Mesenchymal stem cell (in vitro differentiated cells and primary cell): ENCODE results near the gene NDST3.
A peak's percentile ranks its signal among the peaks of the same experiment; 100 is the strongest.

Source experiments
- DNase-seq: peaks from one replicate; pipeline ENCODE4 v3.0.0-alpha.2; 2013
- H2AFZ ChIP-seq: one replicate; pipeline ENCODE4 v1.6.1; 2013; ENCODE audit warnings: low read depth, mild to moderate bottlenecking, control low read depth, inconsistent platforms, low read length, moderate library complexity
- H2AK5ac ChIP-seq: 2 replicates; pipeline ENCODE4 v1.6.1; 2013; ENCODE audit warnings: low read length, moderate library complexity, mild to moderate bottlenecking, inconsistent platforms; ENCODE audit not compliant: severe bottlenecking
- H2BK120ac ChIP-seq: one replicate; pipeline ENCODE4 v1.6.1; 2013; ENCODE audit warnings: low read depth, mild to moderate bottlenecking, inconsistent platforms, low read length, moderate library complexity
- H2BK12ac ChIP-seq, 2 experiments: one replicate each; pipeline ENCODE4 v1.6.1; 2013; ENCODE audit warnings: inconsistent platforms in 2 of 2, low read length in 2 of 2, mild to moderate bottlenecking in 2 of 2, moderate library complexity in 2 of 2, control low read depth in 1 of 2
- H2BK15ac ChIP-seq: one replicate; pipeline ENCODE4 v1.6.1; 2013; ENCODE audit warnings: mild to moderate bottlenecking, low read depth, inconsistent platforms; ENCODE audit not compliant: poor library complexity, severe bottlenecking
- H2BK5ac ChIP-seq: 2 replicates; pipeline ENCODE4 v1.6.1; 2013; ENCODE audit warnings: low read depth, mild to moderate bottlenecking, low read length, control low read depth, inconsistent platforms; ENCODE audit not compliant: poor library complexity, severe bottlenecking
- H3K14ac ChIP-seq, 2 experiments: one replicate each; pipeline ENCODE4 v1.6.1; 2013; ENCODE audit warnings: inconsistent platforms in 2 of 2, low read length in 2 of 2, control low read depth in 1 of 2, mild to moderate bottlenecking in 1 of 2, moderate library complexity in 1 of 2
- H3K18ac ChIP-seq, 2 experiments: one replicate each; pipeline ENCODE4 v1.6.1; 2013; ENCODE audit warnings: inconsistent platforms in 2 of 2, low read length in 2 of 2, control low read depth in 1 of 2, low read depth in 1 of 2, mild to moderate bottlenecking in 1 of 2
- H3K23ac ChIP-seq, 2 experiments: one replicate each; pipeline ENCODE4 v1.6.1; 2013; ENCODE audit warnings: inconsistent platforms in 2 of 2, low read length in 2 of 2, mild to moderate bottlenecking in 2 of 2, moderate library complexity in 2 of 2, control low read depth in 1 of 2
- H3K27ac ChIP-seq: 2 replicates; pipeline ENCODE4 v1.5.1; 2013; ENCODE audit warnings: mild to moderate bottlenecking, moderate library complexity, low read length, control low read depth, inconsistent platforms; ENCODE audit not compliant: poor library complexity, severe bottlenecking
- H3K27me3 ChIP-seq, 2 experiments: 2 replicates each; pipeline versions ENCODE4 v1.6.1 to v1.7.0; 2013; ENCODE audit warnings: low read length in 2 of 2, mild to moderate bottlenecking in 2 of 2, moderate library complexity in 2 of 2, control low read depth in 1 of 2, inconsistent platforms in 1 of 2; ENCODE audit not compliant: control insufficient read depth in 1 of 2, insufficient read depth in 1 of 2
- H3K36me3 ChIP-seq, 2 experiments: 2 replicates each; pipeline versions ENCODE4 v1.6.1 to v1.7.0; 2013; ENCODE audit warnings: low read length in 2 of 2, control low read depth in 1 of 2, inconsistent platforms in 1 of 2, low read depth in 1 of 2, mild to moderate bottlenecking in 1 of 2; ENCODE audit not compliant: insufficient read depth in 2 of 2, control insufficient read depth in 1 of 2
- H3K4ac ChIP-seq, 2 experiments: one replicate each; pipeline ENCODE4 v1.6.1; 2013; ENCODE audit warnings: inconsistent platforms in 2 of 2, low read length in 2 of 2, mild to moderate bottlenecking in 2 of 2, moderate library complexity in 2 of 2, control low read depth in 1 of 2, low read depth in 1 of 2
- H3K4me1 ChIP-seq: 2 replicates; pipeline ENCODE4 v1.6.1; 2013; ENCODE audit warnings: low read depth, low read length, control low read depth; ENCODE audit not compliant: control insufficient read depth, insufficient read depth
- H3K4me2 ChIP-seq: 2 replicates; pipeline ENCODE4 v1.6.1; 2013; ENCODE audit warnings: low read length, mild to moderate bottlenecking, inconsistent platforms; ENCODE audit not compliant: poor library complexity, severe bottlenecking
- H3K4me3 ChIP-seq, 2 experiments: 2 replicates each; pipeline versions ENCODE4 v1.5.1 to v1.7.0; 2013; ENCODE audit warnings: low read length in 2 of 2, mild to moderate bottlenecking in 2 of 2, control low read depth in 1 of 2, low read depth in 1 of 2; ENCODE audit not compliant: insufficient read depth in 1 of 2
- H3K79me1 ChIP-seq: replicated peaks from 2 replicates; pipeline ENCODE4 v1.6.1; 2013; ENCODE audit warnings: mild to moderate bottlenecking, control low read depth, low read length, inconsistent platforms; ENCODE audit not compliant: poor library complexity, severe bottlenecking
- H3K9ac ChIP-seq: 2 replicates; pipeline ENCODE4 v1.7.0; 2013; ENCODE audit warnings: mild to moderate bottlenecking, low read length, moderate library complexity
- H3K9me3 ChIP-seq: 2 replicates; pipeline ENCODE4 v1.7.0; 2013; ENCODE audit warnings: mild to moderate bottlenecking, low read length; ENCODE audit not compliant: control insufficient read depth
- H4K8ac ChIP-seq: one replicate; pipeline ENCODE4 v1.6.1; 2013; ENCODE audit warnings: inconsistent platforms, mild to moderate bottlenecking, low read length, moderate library complexity
- H4K91ac ChIP-seq: one replicate; pipeline ENCODE4 v1.6.1; 2013; ENCODE audit warnings: mild to moderate bottlenecking, low read length, inconsistent platforms
- WGBS: methylation state at CpG from one replicate; pipeline ENCODE4 v1.1.7; 2013; ENCODE audit warnings: mixed read lengths; 5-methylcytosine and 5-hydroxymethylcytosine counted together

NDST3 gene

GRCh38 chr4:118033148-118034052 is 886 bp upstream of the NDST3 start:
- peak overlapping the region; percentile 96 to 99 for H3K18ac ChIP-seq
- peak; percentile 61 for DNase-seq
- no peak overlapping the region for H2AK5ac ChIP-seq
- H3K4me3 ChIP-seq = peak overlapping the region; percentile 70 to 87
- peak overlapping the region; percentile 95 to 96 for H3K4ac ChIP-seq
- H3K27me3 ChIP-seq = peaks cover 0 to 46% of the 10 kb centered on the region in 2 experiments
- H2BK15ac ChIP-seq = peak overlapping the region; percentile 97
- no peaks in the 10 kb centered on the region for H3K79me1 ChIP-seq
- peak overlapping the region; percentile 89 for H3K4me2 ChIP-seq
- H2AFZ ChIP-seq = peak overlapping the region; percentile 98
- peak overlapping the region; percentile 77 to 92 for H2BK12ac ChIP-seq
- 0% methylated on average over 43 of the region's 100 CpGs for WGBS
- H3K4me1 ChIP-seq = peaks cover 3% of the 10 kb centered on the region
- H3K27ac ChIP-seq = peak overlapping the region; percentile 28
- H4K8ac ChIP-seq = peak overlapping the region; percentile 95
- H2BK5ac ChIP-seq = peak overlapping the region; percentile 73
- peak overlapping the region in 1 of 2 experiments; percentile 90 for H3K14ac ChIP-seq
- peak overlapping the region; percentile 100 for H2BK120ac ChIP-seq
- H3K23ac ChIP-seq = peak overlapping the region in 1 of 2 experiments; percentile 89
- H3K36me3 ChIP-seq = no peaks in the 10 kb centered on the region
- H3K9ac ChIP-seq = no peak overlapping the region
- peak overlapping the region; percentile 96 for H4K91ac ChIP-seq
- H3K9me3 ChIP-seq = no peaks in the 10 kb centered on the region

DNA sequence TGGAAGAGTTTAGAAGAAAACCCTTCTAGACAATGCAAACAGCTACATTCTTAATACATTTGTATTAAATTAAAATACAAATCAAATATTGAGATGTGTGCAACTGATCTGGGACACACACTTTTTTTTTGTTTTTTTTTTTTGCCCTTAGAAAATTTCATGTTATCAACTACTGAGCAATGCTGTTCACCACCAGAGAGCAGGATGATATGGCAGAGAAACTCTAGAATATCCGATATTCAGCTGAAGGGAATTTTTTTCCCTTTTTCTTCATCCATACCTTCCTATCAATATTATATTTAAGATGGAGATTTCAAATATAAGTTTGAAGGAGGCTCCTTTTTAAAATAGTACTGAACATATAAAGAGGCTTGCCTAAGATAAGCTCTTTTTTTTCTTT is 1.0 kb downstream of the NDST3 start:
- Histone ChIP-seq H3K23ac (no peak overlapping the region), H4K91ac (no peak overlapping the region), H2BK12ac (no peak overlapping the region), H2BK15ac (no peak overlapping the region), H3K4me1 (peaks cover 3% of the 10 kb centered on the region), H2BK5ac (no peak overlapping the region), H2BK120ac (no peak overlapping the region), H3K27ac (no peak overlapping the region), H3K9me3 (no peaks in the 10 kb centered on the region), H3K27me3 (peaks cover 0 to 46% of the 10 kb centered on the region in 2 experiments), H3K9ac (no peak overlapping the region), H2AFZ (no peak overlapping the region), H2AK5ac (no peak overlapping the region), H3K79me1 (no peaks in the 10 kb centered on the region), H3K14ac (no peak overlapping the region), H3K18ac (no peak overlapping the region), H3K4me2 (no peak overlapping the region), H4K8ac (no peak overlapping the region), H3K4me3 (no peak overlapping the region), H3K4ac (no peak overlapping the region), H3K36me3 (no peaks in the 10 kb centered on the region)
- DNase-seq = no peak
- WGBS = no CpG with 5 or more reads among the region's 1 CpG

DNA sequence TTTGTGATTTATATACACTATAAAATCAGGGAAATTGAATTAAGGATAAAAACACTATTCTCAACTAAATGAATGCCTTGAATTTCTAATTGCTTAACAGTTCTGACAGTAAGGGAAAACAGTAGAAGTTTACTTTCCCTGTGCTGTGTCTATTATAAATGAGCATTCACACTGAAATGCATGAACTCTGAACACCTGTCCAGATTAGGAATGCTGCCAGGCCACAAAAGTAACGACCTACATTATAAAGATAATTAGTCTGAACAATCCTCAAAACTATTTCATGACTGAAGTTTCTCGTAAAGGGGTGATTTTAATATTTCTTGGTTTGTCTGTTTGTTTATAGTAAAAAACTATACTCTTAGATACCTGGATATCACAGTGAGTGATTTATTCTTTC is 2.0 kb downstream of the NDST3 start:
- no peak for DNase-seq

GRCh38 chr4:118037955-118038354 is 3.7 kb downstream of the NDST3 start:
- Histone ChIP-seq H3K9ac (no peak overlapping the region), H3K36me3 (no peaks in the 10 kb centered on the region), H2BK5ac (no peak overlapping the region), H2BK15ac (no peak overlapping the region), H3K9me3 (no peaks in the 10 kb centered on the region), H3K79me1 (no peaks in the 10 kb centered on the region), H3K23ac (no peak overlapping the region), H3K4me3 (no peak overlapping the region), H3K27me3 (peaks cover 0 to 28% of the 10 kb centered on the region in 2 experiments), H3K4me1 (peaks cover 2% of the 10 kb centered on the region), H4K8ac (no peak overlapping the region), H2BK12ac (no peak overlapping the region), H2AK5ac (no peak overlapping the region), H3K4me2 (no peak overlapping the region), H2BK120ac (no peak overlapping the region), H3K18ac (no peak overlapping the region), H4K91ac (no peak overlapping the region), H3K14ac (no peak overlapping the region), H2AFZ (no peak overlapping the region), H3K27ac (no peak overlapping the region), H3K4ac (peak overlapping the region in 1 of 2 experiments; percentile 51)
- DNase-seq = no peak
- WGBS = 100% methylated on average over 1 of the region's 1 CpG

More for the DNA sequence above, 2.0 kb downstream of the NDST3 start:
- Histone ChIP-seq H3K9ac (no peak overlapping the region), H3K4me2 (no peak overlapping the region), H3K27ac (no peak overlapping the region), H4K8ac (no peak overlapping the region), H3K9me3 (no peaks in the 10 kb centered on the region), H2BK5ac (no peak overlapping the region), H2BK12ac (no peak overlapping the region), H3K36me3 (no peaks in the 10 kb centered on the region), H4K91ac (no peak overlapping the region), H3K27me3 (peaks cover 0 to 43% of the 10 kb centered on the region in 2 experiments), H3K4me3 (no peak overlapping the region), H3K4ac (no peak overlapping the region), H3K18ac (no peak overlapping the region), H3K23ac (no peak overlapping the region), H3K14ac (no peak overlapping the region), H3K4me1 (peaks cover 3% of the 10 kb centered on the region), H2AK5ac (no peak overlapping the region), H2AFZ (no peak overlapping the region), H2BK15ac (no peak overlapping the region), H3K79me1 (no peaks in the 10 kb centered on the region), H2BK120ac (no peak overlapping the region)
- no CpG with 5 or more reads among the region's 2 CpGs for WGBS
